ENCODE data around the gene CRACR2B. TPM values are rescaled to one million over a fixed set of nuclear protein-coding genes. Genes with fewer than 3 reads are reported as not detected.
A peak's percentile ranks its signal among the peaks of the same experiment; 100 is the strongest.

Gene CRACR2B
- total and polyA plus RNA-seq, 2 of the 13 experiments (the other 11 are each of a cell fraction or from before 2014, with no cell fraction given): 14.9 to 21.0 TPM

DNA sequence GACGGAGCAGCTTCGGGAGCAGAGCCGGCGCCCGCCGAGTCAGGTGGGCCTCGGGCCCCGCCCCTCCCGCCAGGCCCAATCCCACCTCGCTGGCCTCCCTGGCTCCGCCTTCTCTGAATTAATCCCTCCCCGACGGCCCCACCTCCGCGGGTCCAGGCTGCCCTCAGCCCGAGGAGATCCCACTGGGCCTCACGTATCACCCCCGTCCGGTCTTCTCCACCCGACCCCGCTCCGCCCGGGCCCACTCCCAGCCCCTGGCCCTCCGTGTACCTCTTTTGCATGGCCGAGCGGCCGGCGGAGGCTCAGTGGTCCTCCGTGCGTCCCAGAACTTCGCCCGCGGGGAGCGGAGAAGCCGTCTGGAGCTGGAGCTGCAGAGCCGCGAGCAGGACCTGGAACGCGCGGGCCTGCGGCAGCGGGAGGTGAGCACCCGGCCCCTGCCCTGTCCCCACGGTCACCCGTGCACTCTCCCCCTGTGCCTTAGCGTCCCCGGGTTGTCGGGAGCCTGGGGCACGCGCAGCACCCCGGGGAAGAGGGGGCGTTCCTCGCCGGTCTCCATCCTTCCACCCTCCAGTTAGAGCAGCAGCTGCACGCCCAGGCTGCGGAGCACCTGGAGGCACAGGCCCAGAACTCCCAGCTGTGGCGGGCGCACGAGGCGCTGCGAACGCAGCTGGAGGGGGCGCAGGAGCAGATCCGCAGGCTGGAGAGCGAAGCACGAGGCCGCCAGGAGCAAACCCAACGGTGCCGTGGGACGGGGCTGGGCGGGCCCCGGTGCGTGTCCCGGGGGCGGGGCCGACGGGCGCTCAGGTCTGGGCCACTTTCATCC, 2.8 kb downstream of the CRACR2B start (continued):
- no peak for TF ChIP-seq KMT2B (CRISPR knock-in tag; IDR thresholded peaks at IDR 0.05)
- no peak for TF ChIP-seq NFE2L2 (IDR thresholded peaks at IDR 0.05; ENCODE audit: low read length)
- TF ChIP-seq, protein P1, sequence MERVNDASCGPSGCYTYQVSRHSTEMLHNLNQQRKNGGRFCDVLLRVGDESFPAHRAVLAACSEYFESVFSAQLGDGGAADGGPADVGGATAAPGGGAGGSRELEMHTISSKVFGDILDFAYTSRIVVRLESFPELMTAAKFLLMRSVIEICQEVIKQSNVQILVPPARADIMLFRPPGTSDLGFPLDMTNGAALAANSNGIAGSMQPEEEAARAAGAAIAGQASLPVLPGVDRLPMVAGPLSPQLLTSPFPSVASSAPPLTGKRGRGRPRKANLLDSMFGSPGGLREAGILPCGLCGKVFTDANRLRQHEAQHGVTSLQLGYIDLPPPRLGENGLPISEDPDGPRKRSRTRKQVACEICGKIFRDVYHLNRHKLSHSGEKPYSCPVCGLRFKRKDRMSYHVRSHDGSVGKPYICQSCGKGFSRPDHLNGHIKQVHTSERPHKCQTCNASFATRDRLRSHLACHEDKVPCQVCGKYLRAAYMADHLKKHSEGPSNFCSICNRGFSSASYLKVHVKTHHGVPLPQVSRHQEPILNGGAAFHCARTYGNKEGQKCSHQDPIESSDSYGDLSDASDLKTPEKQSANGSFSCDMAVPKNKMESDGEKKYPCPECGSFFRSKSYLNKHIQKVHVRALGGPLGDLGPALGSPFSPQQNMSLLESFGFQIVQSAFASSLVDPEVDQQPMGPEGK (CRISPR knock-in tag; IDR thresholded peaks at IDR 0.05): no peak
- no peak; the same call in 1 of the 2 replicates for TF ChIP-seq HES4 (CRISPR knock-in tag; IDR thresholded peaks at IDR 0.05; ENCODE audit: borderline replicate concordance)
- no peak for TF ChIP-seq WIZ (CRISPR knock-in tag; IDR thresholded peaks at IDR 0.05)
- TF ChIP-seq HOXA5 (CRISPR knock-in tag; IDR thresholded peaks at IDR 0.05): peak; percentile 23; the same call in 1 of the 2 replicates
- TF ChIP-seq ZNF343 (CRISPR knock-in tag; IDR thresholded peaks at IDR 0.05): no peak
- 0 out of 2 replicates have a peak, but pooled peaks have one; percentile 56 for TF ChIP-seq ZNF572 (CRISPR knock-in tag; IDR thresholded peaks at IDR 0.05)
- TF ChIP-seq, protein P2, sequence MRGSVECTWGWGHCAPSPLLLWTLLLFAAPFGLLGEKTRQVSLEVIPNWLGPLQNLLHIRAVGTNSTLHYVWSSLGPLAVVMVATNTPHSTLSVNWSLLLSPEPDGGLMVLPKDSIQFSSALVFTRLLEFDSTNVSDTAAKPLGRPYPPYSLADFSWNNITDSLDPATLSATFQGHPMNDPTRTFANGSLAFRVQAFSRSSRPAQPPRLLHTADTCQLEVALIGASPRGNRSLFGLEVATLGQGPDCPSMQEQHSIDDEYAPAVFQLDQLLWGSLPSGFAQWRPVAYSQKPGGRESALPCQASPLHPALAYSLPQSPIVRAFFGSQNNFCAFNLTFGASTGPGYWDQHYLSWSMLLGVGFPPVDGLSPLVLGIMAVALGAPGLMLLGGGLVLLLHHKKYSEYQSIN (CRISPR knock-in tag; IDR thresholded peaks at IDR 0.05; ENCODE audit: borderline replicate concordance): no peak
- TF ChIP-seq, protein P3, sequence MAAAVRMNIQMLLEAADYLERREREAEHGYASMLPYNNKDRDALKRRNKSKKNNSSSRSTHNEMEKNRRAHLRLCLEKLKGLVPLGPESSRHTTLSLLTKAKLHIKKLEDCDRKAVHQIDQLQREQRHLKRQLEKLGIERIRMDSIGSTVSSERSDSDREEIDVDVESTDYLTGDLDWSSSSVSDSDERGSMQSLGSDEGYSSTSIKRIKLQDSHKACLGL (CRISPR knock-in tag; IDR thresholded peaks at IDR 0.05): peak; percentile 76
- no peak for TF ChIP-seq ZKSCAN5 (CRISPR knock-in tag; IDR thresholded peaks at IDR 0.05)
- TF ChIP-seq MEIS1 (CRISPR knock-in tag; IDR thresholded peaks at IDR 0.05; ENCODE audit: borderline replicate concordance): 0 out of 2 replicates have a peak, but pooled peaks have one; percentile 39
- no peak for TF ChIP-seq IKZF4 (CRISPR knock-in tag; IDR thresholded peaks at IDR 0.05; ENCODE audit: borderline replicate concordance, low read depth, not compliant biosample characterization)
- TF ChIP-seq, protein P4, sequence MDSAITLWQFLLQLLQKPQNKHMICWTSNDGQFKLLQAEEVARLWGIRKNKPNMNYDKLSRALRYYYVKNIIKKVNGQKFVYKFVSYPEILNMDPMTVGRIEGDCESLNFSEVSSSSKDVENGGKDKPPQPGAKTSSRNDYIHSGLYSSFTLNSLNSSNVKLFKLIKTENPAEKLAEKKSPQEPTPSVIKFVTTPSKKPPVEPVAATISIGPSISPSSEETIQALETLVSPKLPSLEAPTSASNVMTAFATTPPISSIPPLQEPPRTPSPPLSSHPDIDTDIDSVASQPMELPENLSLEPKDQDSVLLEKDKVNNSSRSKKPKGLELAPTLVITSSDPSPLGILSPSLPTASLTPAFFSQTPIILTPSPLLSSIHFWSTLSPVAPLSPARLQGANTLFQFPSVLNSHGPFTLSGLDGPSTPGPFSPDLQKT (CRISPR knock-in tag; IDR thresholded peaks at IDR 0.05; ENCODE audit: borderline replicate concordance): no peak
- TF ChIP-seq, protein P5, sequence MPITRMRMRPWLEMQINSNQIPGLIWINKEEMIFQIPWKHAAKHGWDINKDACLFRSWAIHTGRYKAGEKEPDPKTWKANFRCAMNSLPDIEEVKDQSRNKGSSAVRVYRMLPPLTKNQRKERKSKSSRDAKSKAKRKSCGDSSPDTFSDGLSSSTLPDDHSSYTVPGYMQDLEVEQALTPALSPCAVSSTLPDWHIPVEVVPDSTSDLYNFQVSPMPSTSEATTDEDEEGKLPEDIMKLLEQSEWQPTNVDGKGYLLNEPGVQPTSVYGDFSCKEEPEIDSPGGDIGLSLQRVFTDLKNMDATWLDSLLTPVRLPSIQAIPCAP (CRISPR knock-in tag; IDR thresholded peaks at IDR 0.05; ENCODE audit: low read depth): no peak
- no peak for TF ChIP-seq ZNF550 (CRISPR knock-in tag; IDR thresholded peaks at IDR 0.05; ENCODE audit: borderline replicate concordance)
- TF ChIP-seq, protein P6, sequence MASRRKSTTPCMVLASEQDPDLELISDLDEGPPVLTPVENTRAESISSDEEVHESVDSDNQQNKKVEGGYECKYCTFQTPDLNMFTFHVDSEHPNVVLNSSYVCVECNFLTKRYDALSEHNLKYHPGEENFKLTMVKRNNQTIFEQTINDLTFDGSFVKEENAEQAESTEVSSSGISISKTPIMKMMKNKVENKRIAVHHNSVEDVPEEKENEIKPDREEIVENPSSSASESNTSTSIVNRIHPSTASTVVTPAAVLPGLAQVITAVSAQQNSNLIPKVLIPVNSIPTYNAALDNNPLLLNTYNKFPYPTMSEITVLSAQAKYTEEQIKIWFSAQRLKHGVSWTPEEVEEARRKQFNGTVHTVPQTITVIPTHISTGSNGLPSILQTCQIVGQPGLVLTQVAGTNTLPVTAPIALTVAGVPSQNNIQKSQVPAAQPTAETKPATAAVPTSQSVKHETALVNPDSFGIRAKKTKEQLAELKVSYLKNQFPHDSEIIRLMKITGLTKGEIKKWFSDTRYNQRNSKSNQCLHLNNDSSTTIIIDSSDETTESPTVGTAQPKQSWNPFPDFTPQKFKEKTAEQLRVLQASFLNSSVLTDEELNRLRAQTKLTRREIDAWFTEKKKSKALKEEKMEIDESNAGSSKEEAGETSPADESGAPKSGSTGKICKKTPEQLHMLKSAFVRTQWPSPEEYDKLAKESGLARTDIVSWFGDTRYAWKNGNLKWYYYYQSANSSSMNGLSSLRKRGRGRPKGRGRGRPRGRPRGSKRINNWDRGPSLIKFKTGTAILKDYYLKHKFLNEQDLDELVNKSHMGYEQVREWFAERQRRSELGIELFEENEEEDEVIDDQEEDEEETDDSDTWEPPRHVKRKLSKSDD (CRISPR knock-in tag; IDR thresholded peaks at IDR 0.05; ENCODE audit: low read depth): no peak

All from HepG2 (cell line).